ENCODE data around the gene ABCB11.

DNA sequence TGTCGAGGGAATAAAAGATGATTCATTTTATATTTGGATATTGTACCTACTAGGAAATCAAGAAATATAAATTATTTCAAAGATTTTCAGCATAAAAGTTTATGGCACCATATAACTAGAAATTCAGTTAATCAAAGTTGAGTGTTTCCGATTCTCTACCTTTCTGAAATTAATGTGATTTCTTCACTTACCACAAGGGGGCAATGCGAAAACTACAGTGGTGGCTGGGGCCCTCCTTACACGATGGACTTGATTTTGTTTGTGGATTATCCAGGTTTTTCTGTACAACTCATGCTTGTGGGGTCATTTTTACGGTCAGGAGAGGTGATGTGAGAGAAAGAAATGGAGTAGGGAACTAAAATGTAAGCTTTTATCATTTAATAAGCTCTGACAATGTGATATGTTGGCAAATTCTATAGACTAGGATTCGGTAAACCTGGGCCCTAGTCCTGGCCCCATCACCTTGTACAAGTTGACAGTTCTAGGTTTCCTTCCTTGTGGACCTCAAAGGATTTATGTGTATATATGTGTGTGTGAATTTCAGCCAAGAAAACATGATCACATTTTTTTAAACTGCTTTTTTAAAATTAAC lies 82.4 kb downstream of the ABCB11 start:
- TF ChIP-seq, protein P1, sequence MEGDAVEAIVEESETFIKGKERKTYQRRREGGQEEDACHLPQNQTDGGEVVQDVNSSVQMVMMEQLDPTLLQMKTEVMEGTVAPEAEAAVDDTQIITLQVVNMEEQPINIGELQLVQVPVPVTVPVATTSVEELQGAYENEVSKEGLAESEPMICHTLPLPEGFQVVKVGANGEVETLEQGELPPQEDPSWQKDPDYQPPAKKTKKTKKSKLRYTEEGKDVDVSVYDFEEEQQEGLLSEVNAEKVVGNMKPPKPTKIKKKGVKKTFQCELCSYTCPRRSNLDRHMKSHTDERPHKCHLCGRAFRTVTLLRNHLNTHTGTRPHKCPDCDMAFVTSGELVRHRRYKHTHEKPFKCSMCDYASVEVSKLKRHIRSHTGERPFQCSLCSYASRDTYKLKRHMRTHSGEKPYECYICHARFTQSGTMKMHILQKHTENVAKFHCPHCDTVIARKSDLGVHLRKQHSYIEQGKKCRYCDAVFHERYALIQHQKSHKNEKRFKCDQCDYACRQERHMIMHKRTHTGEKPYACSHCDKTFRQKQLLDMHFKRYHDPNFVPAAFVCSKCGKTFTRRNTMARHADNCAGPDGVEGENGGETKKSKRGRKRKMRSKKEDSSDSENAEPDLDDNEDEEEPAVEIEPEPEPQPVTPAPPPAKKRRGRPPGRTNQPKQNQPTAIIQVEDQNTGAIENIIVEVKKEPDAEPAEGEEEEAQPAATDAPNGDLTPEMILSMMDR (IDR thresholded peaks at IDR 0.05) = peak in 2 of 7 experiments; percentile 17 to 28
- TF ChIP-seq POLR2AphosphoS5 (IDR thresholded peaks at IDR 0.05) (no peak), POLR2A (IDR thresholded peaks at IDR 0.05) (no peak)

Data from stomach (tissue), 4 donors.